Activated T-helper 2 cell treated with anti-CD3 and anti-CD28 coated beads, Interferon-gamma antibody, Interleukin-2, Interleukin-4, amounts not matched to agents 10 μg/mL and 5 μg/mL and 100 μg/mL, durations not matched to agents 14 hours and 24 hours and 36 hours (primary cell): ENCODE results near the gene KLK15. TPM values are rescaled to one million over a fixed set of nuclear protein-coding genes. Genes with fewer than 3 reads are reported as not detected.
"Not testable (repeated sequence)": the region's sequence is repeated elsewhere in the genome, so short reads cannot be mapped to it uniquely, and the experiment has no call there.

ENCODE experiments used
- DNase-seq: peaks from one replicate; pipeline ENCODE4 v3.0.0; 2021; ENCODE audit warnings: low spot score
- H3K27ac Mint-ChIP-seq: one replicate; pipeline ENCODE4 v1.8.0; 2021; ENCODE audit warnings: mixed read lengths
- H3K27me3 Mint-ChIP-seq: one replicate; pipeline ENCODE4 v1.8.0; 2021; ENCODE audit warnings: low read depth, mixed read lengths
- H3K36me3 Mint-ChIP-seq: one replicate; pipeline ENCODE4 v1.8.0; 2021; ENCODE audit warnings: low read depth, mixed read lengths
- H3K4me1 Mint-ChIP-seq: one replicate; pipeline ENCODE4 v1.8.0; 2021; ENCODE audit warnings: low read depth, mixed read lengths
- H3K4me3 Mint-ChIP-seq: one replicate; pipeline ENCODE4 v1.8.0; 2021; ENCODE audit warnings: low read depth, mild to moderate bottlenecking, moderate library complexity, mixed read lengths
- H3K9me3 Mint-ChIP-seq: one replicate; pipeline ENCODE4 v1.8.0; 2021; ENCODE audit warnings: mixed read lengths
- intact Hi-C: fragments of 100-400 bp; cut with micrococcal nuclease; formaldehyde crosslinking; loops from one replicate; pipeline ENCODE4 v1.15.1; 2023
- total RNA-seq: library from RNA; stranded (reverse); gene quantifications from 2 replicates; pipeline ENCODE4 v1.2.3, GENCODE V29; 2022

The KLK15 gene
- total RNA-seq, 1 donor from 2014 or later, result not detected

GRCh38 chr19:50784710-50785109, 48.7 kb downstream of the KLK15 start:
- H3K9me3 Mint-ChIP-seq, result no peaks in the 10 kb centered on the region
- H3K4me3 Mint-ChIP-seq, result no peak overlapping the region
- no peak overlapping the region for H3K27ac Mint-ChIP-seq
- peaks cover 2% of the 10 kb centered on the region for H3K4me1 Mint-ChIP-seq
- intact Hi-C loops, result loop anchor here (5.0 to 10.0 kb wide), 2 partner anchors 140 to 427 kb away; no protein-coding TSS in a partner anchor
- no peaks in the 10 kb centered on the region for H3K36me3 Mint-ChIP-seq
- no peak for DNase-seq
- peaks cover 16% of the 10 kb centered on the region for H3K27me3 Mint-ChIP-seq

DNA sequence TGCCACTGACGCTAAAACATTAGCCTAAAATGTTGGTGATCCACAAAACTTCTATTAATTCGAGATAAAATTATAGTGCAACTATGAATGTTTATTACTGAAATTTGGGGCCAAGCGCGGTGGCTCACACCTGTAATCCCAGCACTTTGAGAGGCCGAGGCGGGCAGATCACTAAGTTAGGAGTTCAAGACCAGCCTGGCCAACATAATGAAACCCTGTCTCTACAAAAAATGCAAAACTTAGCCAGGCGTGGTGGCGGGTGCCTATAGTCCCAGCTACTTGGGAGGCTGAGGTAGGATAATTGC, 49.6 kb downstream of the KLK15 start:
- intact Hi-C loops, result loop anchor here (1.0 to 10.0 kb wide), 5 partner anchors 59 to 426 kb away; no protein-coding TSS in a partner anchor
- H3K4me3 Mint-ChIP-seq, H3K4me1 Mint-ChIP-seq, DNase-seq, H3K36me3 Mint-ChIP-seq, H3K27ac Mint-ChIP-seq, H3K9me3 Mint-ChIP-seq: not testable (repeated sequence)
- H3K27me3 Mint-ChIP-seq, result peaks cover 25% of the 10 kb centered on the region

DNA sequence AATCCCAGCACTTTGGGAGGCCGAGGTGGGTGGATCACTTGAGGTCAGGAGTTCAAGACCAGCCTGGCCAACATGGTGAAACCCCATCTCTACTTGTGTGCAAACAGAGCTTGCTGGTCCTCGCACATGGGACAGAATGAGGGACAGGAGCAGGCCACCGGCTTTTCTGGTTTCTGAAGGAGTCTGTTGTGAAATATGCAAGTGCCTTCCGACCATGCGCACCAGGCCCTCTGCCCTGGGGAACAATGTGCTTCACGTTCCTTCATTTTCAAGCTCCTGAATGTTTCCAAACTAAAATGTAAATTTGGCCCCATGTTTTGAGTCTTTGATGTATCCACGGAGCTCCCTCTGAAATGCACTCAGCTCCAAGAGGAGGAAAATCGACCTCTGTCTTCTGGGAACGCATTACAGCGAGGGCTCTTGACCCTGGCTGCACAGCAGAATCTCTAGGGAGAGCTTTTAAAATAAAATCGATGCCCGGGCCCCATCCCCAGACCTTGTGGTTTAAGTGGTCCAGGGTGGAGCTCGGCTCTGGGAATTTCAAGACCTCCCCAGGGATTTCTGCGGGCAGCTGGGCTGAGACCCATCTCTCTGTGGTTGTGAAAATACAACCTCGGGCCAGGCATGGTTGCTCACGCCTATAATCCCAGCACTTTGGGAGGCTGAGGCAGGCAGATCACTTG, 52.5 kb downstream of the KLK15 start:
- no peaks in the 10 kb centered on the region for H3K36me3 Mint-ChIP-seq
- no peak for DNase-seq
- no peaks in the 10 kb centered on the region for H3K9me3 Mint-ChIP-seq
- H3K4me1 Mint-ChIP-seq, result peaks cover 12% of the 10 kb centered on the region
- peaks cover 44% of the 10 kb centered on the region for H3K27me3 Mint-ChIP-seq
- no peak overlapping the region for H3K27ac Mint-ChIP-seq
- H3K4me3 Mint-ChIP-seq, result no peak overlapping the region
- intact Hi-C loops, result loop anchor here (5.0 to 10.0 kb wide), 2 partner anchors 144 to 424 kb away; no protein-coding TSS in a partner anchor

DNA sequence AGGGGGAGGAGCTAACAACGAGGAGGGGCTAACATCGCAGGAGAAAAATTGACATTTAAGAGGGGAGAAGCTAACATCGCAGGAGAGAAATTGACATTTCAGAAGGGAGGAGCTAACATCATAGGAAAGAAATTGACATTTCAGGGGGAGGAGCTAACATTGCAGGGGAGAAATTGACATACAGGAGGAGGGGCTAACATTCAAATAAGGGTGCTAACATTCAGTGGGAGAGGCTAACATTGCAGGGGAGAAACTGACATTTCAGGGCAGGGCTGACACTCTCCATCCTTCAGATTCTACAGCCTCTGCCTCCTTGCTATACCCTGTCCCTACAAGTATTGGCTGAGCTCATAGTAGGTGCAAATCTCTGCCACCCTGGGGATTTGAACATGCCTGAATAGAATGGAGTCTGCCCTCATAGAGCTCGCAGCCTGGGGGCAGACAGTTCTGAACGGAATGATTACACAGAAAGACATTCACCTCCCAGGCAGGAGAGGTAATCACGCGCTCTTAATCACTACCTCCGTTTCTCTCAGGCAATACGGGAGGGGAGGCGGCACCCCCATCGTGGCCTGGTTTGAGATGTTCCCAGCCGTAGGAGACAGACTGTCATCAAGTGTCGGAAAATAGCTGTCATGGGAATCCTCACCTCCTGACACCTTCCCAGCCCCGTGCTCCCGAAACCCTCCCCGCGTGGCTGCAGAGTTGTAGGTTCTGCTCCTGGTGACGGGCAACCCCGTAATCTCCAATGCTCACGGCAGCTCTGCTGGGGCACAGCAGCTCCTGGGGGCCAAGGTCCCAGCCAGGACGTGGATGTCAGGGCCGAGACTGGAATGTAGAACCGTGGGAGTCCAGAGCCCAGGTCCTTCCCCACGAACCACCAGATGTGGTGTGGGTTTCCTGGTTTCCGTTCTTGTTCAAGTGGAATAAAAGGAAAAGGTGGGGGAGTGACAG, 53.6 kb downstream of the KLK15 start:
- Mint-ChIP-seq H3K27me3 (peaks cover 48% of the 10 kb centered on the region), H3K9me3 (no peaks in the 10 kb centered on the region), H3K4me1 (peaks cover 12% of the 10 kb centered on the region), H3K4me3 (no peak overlapping the region), H3K27ac (no peak overlapping the region), H3K36me3 (no peaks in the 10 kb centered on the region)
- DNase-seq, result no peak
- intact Hi-C loops, result loop anchor here (5.0 to 10.0 kb wide), 2 partner anchors 145 to 422 kb away; no protein-coding TSS in a partner anchor

DNA sequence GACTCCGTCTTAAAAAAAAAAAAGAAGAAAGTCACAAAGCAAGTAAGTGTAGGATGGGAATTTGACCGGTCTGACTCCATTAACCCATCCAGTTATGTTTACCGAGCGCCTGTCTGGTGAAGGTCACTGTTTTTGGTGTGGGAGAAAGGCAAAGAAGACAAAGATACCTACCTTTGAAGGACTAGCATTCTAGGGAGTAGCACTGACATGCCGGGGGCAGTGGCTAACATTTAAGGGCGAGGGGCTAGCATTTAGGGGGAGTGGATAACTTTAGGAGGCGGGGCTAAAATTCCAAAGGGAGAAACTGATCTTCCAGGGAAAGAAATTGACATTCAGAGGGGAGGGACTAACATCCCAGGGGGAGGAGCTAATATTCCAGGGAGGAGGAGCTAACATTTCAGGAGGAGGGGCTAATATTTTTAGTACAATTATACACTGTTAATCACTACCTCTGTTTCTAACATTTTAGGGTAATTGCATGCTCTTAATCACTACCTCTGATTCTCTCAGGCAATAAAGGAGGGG, 54.4 kb downstream of the KLK15 start:
- no peak for DNase-seq
- Mint-ChIP-seq H3K36me3 (no peaks in the 10 kb centered on the region), H3K4me1 (peaks cover 12% of the 10 kb centered on the region), H3K4me3 (no peak overlapping the region), H3K9me3 (no peaks in the 10 kb centered on the region), H3K27me3 (peaks cover 48% of the 10 kb centered on the region), H3K27ac (no peak overlapping the region)
- intact Hi-C loops, result no loop called here

DNA sequence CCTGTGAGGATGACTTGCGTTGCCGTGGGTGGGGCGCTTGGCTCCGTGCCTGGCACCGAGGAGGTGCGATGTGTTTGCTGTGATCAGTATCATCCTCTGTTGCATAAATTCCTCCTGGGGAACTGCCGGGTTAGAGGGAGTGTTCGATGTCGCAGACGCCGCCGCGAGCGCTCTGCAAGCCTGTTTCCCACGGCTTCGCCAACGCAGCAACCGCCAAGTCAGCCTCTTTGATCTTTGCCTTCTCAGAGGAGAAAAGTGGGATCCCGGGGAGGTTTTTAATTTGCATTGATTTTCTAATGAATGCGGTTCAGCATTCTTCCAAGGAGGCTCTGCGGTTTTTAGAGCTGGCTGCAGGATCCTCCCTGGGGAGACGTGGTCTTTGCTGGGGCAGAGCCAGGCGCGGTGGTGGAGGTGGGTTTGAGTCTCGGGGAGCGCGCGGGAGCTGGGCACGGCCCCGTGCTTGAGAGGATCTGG, 55.5 kb downstream of the KLK15 start:
- no peak for DNase-seq
- no peak overlapping the region for H3K4me3 Mint-ChIP-seq
- H3K27me3 Mint-ChIP-seq, result peaks cover 48% of the 10 kb centered on the region

DNA sequence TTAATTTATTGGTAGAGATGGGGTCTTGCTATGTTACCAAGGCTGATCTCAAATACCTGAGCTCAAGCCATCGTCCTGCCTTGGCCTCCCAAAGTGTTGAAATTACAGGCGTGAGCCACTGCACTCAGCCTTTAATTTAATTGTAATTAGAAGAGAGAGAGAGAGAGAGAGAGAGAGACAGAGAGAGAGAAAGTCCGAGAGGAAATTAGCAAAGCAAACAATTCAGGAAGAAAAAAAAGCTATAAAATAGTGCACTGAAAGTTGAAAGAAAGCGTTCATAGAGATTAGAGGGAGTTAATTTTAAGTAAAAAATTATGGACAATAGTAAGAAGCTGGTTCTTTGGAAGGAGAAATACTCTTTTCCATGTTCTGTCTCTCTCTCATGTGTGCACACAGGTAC, 56.1 kb downstream of the KLK15 start:
- intact Hi-C loops, result no loop called here
- peaks cover 44% of the 10 kb centered on the region for H3K27me3 Mint-ChIP-seq

More for the DNA sequence above, 55.5 kb downstream of the KLK15 start:
- Mint-ChIP-seq H3K4me1 (peaks cover 9% of the 10 kb centered on the region), H3K36me3 (no peaks in the 10 kb centered on the region), H3K27ac (no peak overlapping the region), H3K9me3 (no peaks in the 10 kb centered on the region)
- intact Hi-C loops, result no loop called here

DNA sequence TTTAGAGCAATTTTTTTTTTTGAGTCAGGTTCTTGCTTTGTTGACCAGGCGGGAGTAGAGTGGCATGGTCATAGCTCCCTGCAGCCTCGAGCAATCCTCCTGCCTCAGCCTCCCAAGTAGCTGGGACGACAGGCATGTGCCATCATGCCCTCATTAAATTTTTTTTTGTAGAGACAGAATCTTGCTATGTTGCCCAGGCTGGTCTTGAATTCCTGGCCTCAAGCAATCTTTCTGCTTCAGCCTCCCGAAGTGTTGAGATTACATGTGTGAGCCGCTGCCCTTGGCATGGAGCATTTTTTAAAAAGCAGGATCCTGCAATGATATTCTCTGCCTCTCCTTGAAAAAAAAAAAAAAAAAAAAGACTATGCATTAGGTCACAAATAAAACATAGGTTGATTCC, 57.2 kb downstream of the KLK15 start:
- Mint-ChIP-seq H3K27me3 (peaks cover 44% of the 10 kb centered on the region), H3K4me1 (peaks cover 9% of the 10 kb centered on the region), H3K4me3 (no peak overlapping the region), H3K9me3 (no peaks in the 10 kb centered on the region), H3K36me3 (no peaks in the 10 kb centered on the region), H3K27ac (no peak overlapping the region)
- DNase-seq, result no peak
- intact Hi-C loops, result no loop called here

More for the DNA sequence above, 56.1 kb downstream of the KLK15 start:
- no peaks in the 10 kb centered on the region for H3K9me3 Mint-ChIP-seq
- H3K36me3 Mint-ChIP-seq, result no peaks in the 10 kb centered on the region
- H3K27ac Mint-ChIP-seq, result no peak overlapping the region
- no peak overlapping the region for H3K4me3 Mint-ChIP-seq
- H3K4me1 Mint-ChIP-seq, result peaks cover 9% of the 10 kb centered on the region
- DNase-seq, result no peak

Other genes with a start within 250 kb of the KLK15 start
- gene SYT3, start 193.7 kb downstream of the KLK15 start, total RNA-seq, result 0.07 TPM in 1 of 2 replicates, not detected in the other
- gene C19orf81, start 184.1 kb downstream of the KLK15 start, total RNA-seq, result 1.5 TPM in 1 of 2 replicates, not detected in the other
- not detected in 2 replicates for gene SHANK1, start 113.8 kb downstream of the KLK15 start, total RNA-seq
- 1.2 and 1.7 TPM in 2 replicates for gene CLEC11A, start 110.2 kb downstream of the KLK15 start, total RNA-seq
- gene GPR32, start 63.1 kb downstream of the KLK15 start, total RNA-seq, result not detected in 2 replicates
- not detected in 2 replicates for gene ACP4, start 43.2 kb downstream of the KLK15 start, total RNA-seq
- gene KLK1, start 9.8 kb downstream of the KLK15 start, total RNA-seq, result 3.0 and 3.5 TPM in 2 replicates
- not detected in 2 replicates for gene KLK3, start 21.3 kb upstream of the KLK15 start, total RNA-seq
- 0.44 TPM in 1 of 2 replicates, not detected in the other for gene KLK2, start 39.9 kb upstream of the KLK15 start, total RNA-seq
- gene KLK4, start 77.8 kb upstream of the KLK15 start, total RNA-seq, result not detected in 2 replicates
- gene KLK5, start 119.5 kb upstream of the KLK15 start, total RNA-seq, result not detected in 2 replicates
- not detected in 2 replicates for gene KLK6, start 136.0 kb upstream of the KLK15 start, total RNA-seq
- gene KLK7, start 150.3 kb upstream of the KLK15 start, total RNA-seq, result not detected in 2 replicates
- gene KLK8, start 168.0 kb upstream of the KLK15 start, total RNA-seq, result not detected in 2 replicates
- not detected in 2 replicates for gene KLK10, start 186.1 kb upstream of the KLK15 start, total RNA-seq
- gene KLK11, start 193.0 kb upstream of the KLK15 start, total RNA-seq, result not detected in 2 replicates
- gene KLK12, start 201.4 kb upstream of the KLK15 start, total RNA-seq, result not detected in 2 replicates
- not detected in 2 replicates for gene KLK13, start 231.5 kb upstream of the KLK15 start, total RNA-seq
- 0.44 and 0.52 TPM in 2 replicates for gene KLK14, start 249.3 kb upstream of the KLK15 start, total RNA-seq